Caco-2 (cell line): Measurements from ENCODE around the gene HES2. TPM values are rescaled to one million over a fixed set of nuclear protein-coding genes. Genes with fewer than 3 reads are reported as not detected.
"Not testable (repeated sequence)": the region's sequence is repeated elsewhere in the genome, so short reads cannot be mapped to it uniquely, and the experiment has no call there.

ENCODE experiments used
- BruUV-seq: library from RNA; stranded (reverse); fragments of 400-500 nt; replicated peaks from 2 replicates; lab custom pipeline; 2021; lab: Mats Ljungman, UMichigan
- CTCF ChIA-PET: fragments of 300-600 bp; sonication (Branson Sonifier 250); formaldehyde crosslinking; loops from one replicate; lab custom pipeline; 2022; ENCODE audit warnings: antibody characterized with exemption; lab: Charles Lee
- POLR2A ChIA-PET: fragments of 300-600 bp; sonication (Branson Sonifier 250); formaldehyde crosslinking; loops from one replicate; lab custom pipeline; 2022; ENCODE audit warnings: antibody characterized with exemption; lab: Charles Lee
- DNase-seq, 2 experiments: peaks; one replicate each; pipeline versions ENCODE4 v3.0.0 to v3.0.0-alpha.2; 2020 to 2022
- H3K27me3 ChIP-seq: replicated peaks from 2 replicates; pipeline ENCODE4 v1.6.0; 2011; ENCODE audit warnings: low read length; ENCODE audit not compliant: control insufficient read depth, insufficient read depth
- H3K36me3 ChIP-seq: 2 replicates; pipeline ENCODE4 v1.5.1; 2011; ENCODE audit warnings: low read length; ENCODE audit not compliant: control insufficient read depth, insufficient read depth
- H3K4me1 ChIP-seq: fragments of 250-450 bp; sonication (Bioruptor Pico); 2 replicates; pipeline ENCODE4 v1.5.1; 2020; ENCODE audit warnings: mild to moderate bottlenecking
- H3K4me3 ChIP-seq: 2 replicates; pipeline ENCODE4 v1.5.1; 2011; ENCODE audit warnings: low read depth, mild to moderate bottlenecking, control low read depth, low read length
- H3K9me3 ChIP-seq: fragments of 250-450 bp; sonication (Bioruptor Pico); 2 replicates; pipeline ENCODE4 v1.5.1; 2020; ENCODE audit warnings: mild to moderate bottlenecking, moderate library complexity
- H3K27ac Mint-ChIP-seq: one replicate; pipeline ENCODE4 v1.8.0; 2022; ENCODE audit warnings: mixed read lengths; ENCODE audit not compliant: unreplicated experiment
- H3K27me3 Mint-ChIP-seq: one replicate; pipeline ENCODE4 v1.8.0; 2022; ENCODE audit warnings: mixed read lengths; ENCODE audit not compliant: insufficient read depth, unreplicated experiment
- H3K36me3 Mint-ChIP-seq: one replicate; pipeline ENCODE4 v1.8.0; 2022; ENCODE audit warnings: mild to moderate bottlenecking, mixed read lengths; ENCODE audit not compliant: insufficient read depth, unreplicated experiment
- H3K4me1 Mint-ChIP-seq: one replicate; pipeline ENCODE4 v1.8.0; 2022; ENCODE audit warnings: low read depth, mixed read lengths; ENCODE audit not compliant: unreplicated experiment
- H3K4me3 Mint-ChIP-seq: one replicate; pipeline ENCODE4 v1.8.0; 2022; ENCODE audit warnings: mild to moderate bottlenecking, moderate library complexity, mixed read lengths; ENCODE audit not compliant: unreplicated experiment
- H3K9me3 Mint-ChIP-seq: one replicate; pipeline ENCODE4 v1.8.0; 2022; ENCODE audit warnings: mixed read lengths; ENCODE audit not compliant: unreplicated experiment
- intact Hi-C: fragments of 100-400 bp; cut with micrococcal nuclease; formaldehyde crosslinking; loops from one replicate; pipeline ENCODE4 v1.10.0; 2022; ENCODE audit not compliant: unreplicated experiment
- total RNA-seq: library from RNA; stranded (reverse); gene quantifications from 2 replicates; pipeline ENCODE4 v1.2.3, GENCODE V29; 2022
- TF ChIP-seq, protein P1 (sequence below), 2 experiments: fragments of 200-600 bp in 1 of 2; IDR thresholded peaks; 1 replicate in 1 of 2; 2 replicates in 1 of 2; pipeline versions ENCODE4 v1.5.1 to v1.8.0; 2011 to 2022; ENCODE audit warnings: antibody characterized with exemption in 1 of 2, control low read depth in 1 of 2, inconsistent platforms in 1 of 2, low read depth in 1 of 2, low read length in 1 of 2, mild to moderate bottlenecking in 1 of 2, moderate library complexity in 1 of 2; ENCODE audit not compliant: insufficient read depth in 1 of 2, severe bottlenecking in 1 of 2, unreplicated experiment in 1 of 2

Gene HES2
- total RNA-seq, 1 experiment from 2014 or later, result 0.91 TPM

DNA sequence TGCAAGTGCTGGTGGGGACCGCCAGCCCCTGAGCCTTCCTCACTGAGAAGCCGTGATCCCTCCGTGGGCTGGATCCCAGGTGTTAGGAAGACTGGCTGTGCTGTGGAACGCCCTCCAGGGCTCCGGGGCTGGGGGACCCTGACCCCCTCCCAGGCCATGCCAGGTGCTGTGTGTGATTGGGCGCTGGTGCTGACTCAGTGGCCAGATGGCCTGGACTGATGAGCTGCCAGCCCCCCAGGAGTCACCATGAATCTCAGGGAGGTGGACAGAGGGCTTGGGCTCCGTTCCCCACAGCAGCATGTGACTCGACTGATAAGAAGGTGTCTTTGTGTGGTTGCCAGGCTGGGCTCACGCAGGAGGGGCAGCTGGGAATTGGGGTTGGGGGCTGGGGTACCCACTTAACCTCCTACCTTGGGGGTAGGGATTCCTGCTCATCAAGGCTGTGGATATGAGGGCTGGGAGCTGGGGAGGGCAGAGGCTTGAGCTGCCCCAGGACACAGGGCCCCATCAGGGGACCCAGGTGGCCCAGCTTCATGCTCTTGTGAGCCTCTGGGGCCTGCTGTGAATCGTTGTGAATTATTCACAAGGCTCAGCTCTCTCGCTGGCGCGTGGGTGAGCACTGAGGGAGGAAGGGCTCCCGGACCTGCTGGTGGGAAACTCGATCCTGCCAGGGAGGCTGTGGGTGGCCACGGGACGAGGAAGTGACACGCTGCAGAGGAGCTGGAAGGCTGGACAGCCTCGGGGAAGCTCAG lies 10.1 kb upstream of the HES2 start:
- DNase-seq, BruUV-seq, H3K4me1 ChIP-seq, H3K27ac Mint-ChIP-seq, H3K36me3 Mint-ChIP-seq, intact Hi-C loops, H3K4me1 Mint-ChIP-seq, H3K36me3 ChIP-seq, POLR2A ChIA-PET, H3K4me3 ChIP-seq, H3K4me3 Mint-ChIP-seq, H3K27me3 ChIP-seq, H3K9me3 Mint-ChIP-seq, H3K9me3 ChIP-seq, H3K27me3 Mint-ChIP-seq: not testable (repeated sequence)
- CTCF ChIA-PET, result interaction anchor here (1.4 kb wide), 1 partner anchor 11 kb away, joined by 5 read pairs; no protein-coding TSS in a partner anchor

DNA sequence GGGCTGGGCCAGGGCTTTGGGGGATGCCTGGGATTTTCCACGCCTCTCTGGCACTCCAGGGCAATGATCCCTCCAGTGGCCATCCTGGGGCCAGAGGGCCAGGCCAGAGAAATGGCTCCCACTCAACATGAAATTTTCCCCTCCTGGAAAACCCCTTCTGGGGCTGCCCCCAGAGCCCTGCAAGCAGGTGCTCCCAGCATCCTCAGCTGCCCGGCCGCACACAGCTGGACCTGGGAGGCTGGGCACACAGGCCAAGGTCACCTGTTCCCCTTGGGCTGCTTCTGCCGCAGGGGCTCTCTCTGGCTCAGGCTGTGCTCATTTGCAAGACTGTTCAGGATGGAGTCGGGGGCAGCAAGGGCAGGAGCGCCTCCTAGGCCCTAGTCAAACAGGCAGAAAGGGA lies 8.7 kb upstream of the HES2 start:
- CTCF ChIA-PET, result interaction anchor here (1.0 kb wide), 1 partner anchor 10 kb away, joined by 4 read pairs; no protein-coding TSS in a partner anchor
- H3K4me1 ChIP-seq, result peaks cover 14% of the 10 kb centered on the region

DNA sequence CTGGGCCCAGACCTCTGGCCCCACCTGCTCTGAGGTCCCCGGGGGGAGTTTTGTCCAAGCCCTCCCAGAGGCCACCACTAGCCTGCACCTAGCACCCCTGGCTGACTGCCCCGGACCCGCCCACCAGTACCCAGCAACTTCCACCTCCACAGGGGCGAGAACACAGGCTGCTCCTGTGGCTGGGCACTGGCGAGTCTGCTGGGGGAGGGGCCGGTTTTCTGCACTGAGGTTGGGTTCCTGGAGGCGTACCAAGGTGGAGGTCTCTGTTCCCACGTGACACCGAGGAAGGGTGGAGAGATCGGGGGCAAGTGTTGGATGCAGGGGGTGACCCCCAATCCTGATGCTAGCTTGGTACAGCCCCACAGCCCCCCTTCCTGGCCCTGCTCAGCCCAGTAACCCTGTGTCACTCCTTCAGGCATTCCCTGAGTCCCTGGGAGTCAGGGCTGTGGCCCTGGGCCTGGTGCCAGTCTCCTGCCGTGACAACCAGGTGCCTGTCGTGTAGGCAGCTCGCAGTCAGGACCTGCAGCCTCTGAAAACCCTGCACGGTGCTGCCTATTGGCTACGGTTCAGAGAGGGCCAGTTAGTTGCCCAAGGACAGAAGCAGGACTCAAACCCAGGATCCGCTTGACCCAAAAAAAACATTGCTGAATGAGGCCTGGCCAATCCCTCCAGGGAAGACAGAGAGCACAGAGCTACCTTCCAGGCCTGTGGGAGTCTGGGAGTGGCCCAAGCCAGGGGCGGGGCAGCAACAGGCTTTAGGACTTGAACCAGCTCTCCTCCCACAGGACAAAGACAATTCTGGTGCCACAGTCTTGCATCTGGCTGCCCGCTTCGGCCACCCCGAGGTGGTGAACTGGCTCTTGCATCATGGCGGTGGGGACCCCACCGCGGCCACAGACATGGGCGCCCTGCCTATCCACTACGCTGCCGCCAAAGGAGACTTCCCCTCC lies 8.0 kb upstream of the HES2 start:
- Histone ChIP-seq H3K4me3 (no peak overlapping the region), H3K27me3 (peaks cover 1% of the 10 kb centered on the region), H3K9me3 (no peaks in the 10 kb centered on the region), H3K36me3 (no peaks in the 10 kb centered on the region), H3K4me1 (peaks cover 14% of the 10 kb centered on the region)
- ChIA-PET POLR2A (no interaction called here), CTCF (interaction anchor here (1.0 kb wide), 1 partner anchor 10 kb away, joined by 4 read pairs; no protein-coding TSS in a partner anchor)
- H3K4me1 Mint-ChIP-seq, result no peaks in the 10 kb centered on the region
- H3K27ac Mint-ChIP-seq, result no peak overlapping the region
- H3K27me3 Mint-ChIP-seq, result no peaks in the 10 kb centered on the region
- H3K9me3 Mint-ChIP-seq, result no peaks in the 10 kb centered on the region
- no peaks in the 10 kb centered on the region for H3K36me3 Mint-ChIP-seq
- TF ChIP-seq, protein P1, sequence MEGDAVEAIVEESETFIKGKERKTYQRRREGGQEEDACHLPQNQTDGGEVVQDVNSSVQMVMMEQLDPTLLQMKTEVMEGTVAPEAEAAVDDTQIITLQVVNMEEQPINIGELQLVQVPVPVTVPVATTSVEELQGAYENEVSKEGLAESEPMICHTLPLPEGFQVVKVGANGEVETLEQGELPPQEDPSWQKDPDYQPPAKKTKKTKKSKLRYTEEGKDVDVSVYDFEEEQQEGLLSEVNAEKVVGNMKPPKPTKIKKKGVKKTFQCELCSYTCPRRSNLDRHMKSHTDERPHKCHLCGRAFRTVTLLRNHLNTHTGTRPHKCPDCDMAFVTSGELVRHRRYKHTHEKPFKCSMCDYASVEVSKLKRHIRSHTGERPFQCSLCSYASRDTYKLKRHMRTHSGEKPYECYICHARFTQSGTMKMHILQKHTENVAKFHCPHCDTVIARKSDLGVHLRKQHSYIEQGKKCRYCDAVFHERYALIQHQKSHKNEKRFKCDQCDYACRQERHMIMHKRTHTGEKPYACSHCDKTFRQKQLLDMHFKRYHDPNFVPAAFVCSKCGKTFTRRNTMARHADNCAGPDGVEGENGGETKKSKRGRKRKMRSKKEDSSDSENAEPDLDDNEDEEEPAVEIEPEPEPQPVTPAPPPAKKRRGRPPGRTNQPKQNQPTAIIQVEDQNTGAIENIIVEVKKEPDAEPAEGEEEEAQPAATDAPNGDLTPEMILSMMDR (IDR thresholded peaks at IDR 0.05; ENCODE audit: insufficient read depth in 1 of 2, low read depth in 1 of 2, low read length in 1 of 2, severe bottlenecking in 1 of 2, unreplicated experiment in 1 of 2), result no peak
- H3K4me3 Mint-ChIP-seq, result no peak overlapping the region
- BruUV-seq, result no TSS peak
- peak in 1 of 2 experiments; percentile 28 for DNase-seq
- intact Hi-C loops, result no loop called here

More for the DNA sequence above, 8.7 kb upstream of the HES2 start:
- H3K9me3 ChIP-seq, BruUV-seq, H3K36me3 ChIP-seq, H3K27me3 ChIP-seq, POLR2A ChIA-PET, intact Hi-C loops, H3K4me3 ChIP-seq, H3K36me3 Mint-ChIP-seq, H3K4me1 Mint-ChIP-seq, H3K27me3 Mint-ChIP-seq, H3K27ac Mint-ChIP-seq, H3K9me3 Mint-ChIP-seq, DNase-seq, H3K4me3 Mint-ChIP-seq: not testable (repeated sequence)
